Measurements from ENCODE around the gene GAGE1. TPM values are rescaled to one million over a fixed set of nuclear protein-coding genes. Genes with fewer than 3 reads are reported as not detected.
"Not testable (repeated sequence)": the region's sequence is repeated elsewhere in the genome, so short reads cannot be mapped to it uniquely, and the experiment has no call there.

Gene GAGE1, protein sequence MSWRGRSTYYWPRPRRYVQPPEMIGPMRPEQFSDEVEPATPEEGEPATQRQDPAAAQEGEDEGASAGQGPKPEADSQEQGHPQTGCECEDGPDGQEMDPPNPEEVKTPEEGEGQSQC
- not detected for total RNA-seq
- polyA plus RNA-seq, result not detected
- long read RNA-seq, donor 1, result 0 reads
- long read RNA-seq, donor 2, result 0 reads

GRCh38 chrX:49598720-49599119 is at the start of gene GAGE1:
Gene GAGE1, plus strand, starts transcription at chrX:49599020. Its CDS starts 1,155 bp downstream, at chrX:49600175.
- H3K36me3 ChIP-seq (ENCODE audit: control insufficient read depth in 1 of 2, insufficient read depth in 2 of 2, low read length in 1 of 2); H3K4me3 ChIP-seq (ENCODE audit: low read length in 2 of 2); H3K4me1 ChIP-seq (ENCODE audit: control insufficient read depth in 1 of 2, insufficient read depth in 2 of 2, low read length in 2 of 2); H3K27me3 ChIP-seq (ENCODE audit: control insufficient read depth in 1 of 2, insufficient read depth in 2 of 2, low read length in 1 of 2); intact Hi-C loops (cut with DNase I); H3K27ac ChIP-seq (ENCODE audit: low read depth in 1 of 2, low read length in 2 of 2); ATAC-seq (ENCODE audit: low FRiP score); DNase-seq; H3K9me3 ChIP-seq (ENCODE audit: control insufficient read depth, low read length): not testable (repeated sequence)
- no CpG with 5 or more reads among the region's 16 CpGs for WGBS, 2 donors

- H3K36me3 ChIP-seq (ENCODE audit: control insufficient read depth in 1 of 2, insufficient read depth in 2 of 2, low read length in 1 of 2), result not testable (repeated sequence)
Observed at GRCh38 chrX:49550989-49551388, 47.8 kb upstream of the GAGE1 start, which contains the start of gene GAGE12E. Gene GAGE12E, plus strand, starts transcription at chrX:49551289. Its CDS starts 1,155 bp downstream, at chrX:49552444.

DNA sequence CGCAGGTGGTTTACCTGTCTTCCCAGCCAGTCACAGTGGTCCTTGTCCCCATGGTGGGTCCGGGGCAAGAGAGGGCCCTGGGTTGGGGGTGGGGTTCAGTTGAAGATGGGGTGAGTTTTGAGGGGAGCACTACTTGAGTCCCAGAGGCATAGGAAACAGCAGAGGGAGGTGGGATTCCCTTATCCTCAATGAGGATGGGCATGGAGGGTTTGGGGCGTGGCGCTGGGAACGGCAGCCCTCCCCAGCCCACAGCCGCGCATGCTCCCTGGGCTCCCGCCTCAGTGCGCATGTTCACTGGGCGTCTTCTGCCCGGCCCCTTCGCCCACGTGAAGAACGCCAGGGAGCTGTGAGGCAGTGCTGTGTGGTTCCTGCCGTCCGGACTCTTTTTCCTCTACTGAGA is 38.3 kb upstream of the GAGE1 start, which contains the start of gene GAGE12F:
Gene GAGE12F (plus strand): TSS at position 301 of the 400 bp plus-strand sequence. CDS start 1,155 bp downstream, outside the sequence.
- H3K4me1 ChIP-seq (ENCODE audit: control insufficient read depth in 1 of 2, insufficient read depth in 2 of 2, low read length in 2 of 2); ATAC-seq (ENCODE audit: low FRiP score); H3K9me3 ChIP-seq (ENCODE audit: control insufficient read depth, low read length); H3K4me3 ChIP-seq (ENCODE audit: low read length in 2 of 2); H3K27me3 ChIP-seq (ENCODE audit: control insufficient read depth in 1 of 2, insufficient read depth in 2 of 2, low read length in 1 of 2); H3K36me3 ChIP-seq (ENCODE audit: control insufficient read depth in 1 of 2, insufficient read depth in 2 of 2, low read length in 1 of 2); DNase-seq; intact Hi-C loops (cut with DNase I); H3K27ac ChIP-seq (ENCODE audit: low read depth in 1 of 2, low read length in 2 of 2): not testable (repeated sequence)
- WGBS, 2 donors, result no CpG with 5 or more reads among the region's 16 CpGs

More at GRCh38 chrX:49550989-49551388, 47.8 kb upstream of the GAGE1 start, which contains the start of gene GAGE12E:
- ATAC-seq (ENCODE audit: low FRiP score); H3K4me3 ChIP-seq (ENCODE audit: low read length in 2 of 2); H3K4me1 ChIP-seq (ENCODE audit: control insufficient read depth in 1 of 2, insufficient read depth in 2 of 2, low read length in 2 of 2); H3K27ac ChIP-seq (ENCODE audit: low read depth in 1 of 2, low read length in 2 of 2); intact Hi-C loops (cut with DNase I); DNase-seq; H3K9me3 ChIP-seq (ENCODE audit: control insufficient read depth, low read length); H3K27me3 ChIP-seq (ENCODE audit: control insufficient read depth in 1 of 2, insufficient read depth in 2 of 2, low read length in 1 of 2): not testable (repeated sequence)
- no CpG with 5 or more reads among the region's 16 CpGs for WGBS, 2 donors

GRCh38 chrX:49568728-49569127 is 30.1 kb upstream of the GAGE1 start:
- H3K4me3 ChIP-seq (ENCODE audit: low read length in 2 of 2); H3K9me3 ChIP-seq (ENCODE audit: control insufficient read depth, low read length); intact Hi-C loops (cut with DNase I); H3K27ac ChIP-seq (ENCODE audit: low read depth in 1 of 2, low read length in 2 of 2); H3K36me3 ChIP-seq (ENCODE audit: control insufficient read depth in 1 of 2, insufficient read depth in 2 of 2, low read length in 1 of 2); H3K4me1 ChIP-seq (ENCODE audit: control insufficient read depth in 1 of 2, insufficient read depth in 2 of 2, low read length in 2 of 2); H3K27me3 ChIP-seq (ENCODE audit: control insufficient read depth in 1 of 2, insufficient read depth in 2 of 2, low read length in 1 of 2); ATAC-seq (ENCODE audit: low FRiP score): not testable (repeated sequence)
- DNase-seq, result peak in 1 of 2 donors; percentile 36
- WGBS, 2 donors, result no CpG with 5 or more reads among the region's 11 CpGs

DNA sequence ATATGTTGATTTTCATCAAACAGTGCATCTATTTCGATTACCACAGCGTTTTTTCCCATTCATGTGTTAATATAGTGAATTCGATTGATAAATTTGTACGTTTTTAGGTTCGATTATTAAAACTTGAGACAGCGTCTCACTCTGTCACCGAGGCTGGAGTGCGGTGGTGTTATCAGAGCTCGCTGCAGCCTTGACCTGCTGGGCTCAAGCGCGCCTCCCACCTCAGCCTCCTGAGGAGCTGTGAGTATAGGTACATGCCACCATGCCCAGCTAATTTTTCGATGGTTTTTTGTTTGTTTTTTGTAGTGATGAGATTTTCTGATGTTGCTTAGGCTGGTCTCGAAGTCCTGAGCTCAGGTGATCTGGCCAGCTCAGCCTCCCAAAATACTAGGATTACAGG is 29.7 kb upstream of the GAGE1 start:
- H3K9me3 ChIP-seq (ENCODE audit: control insufficient read depth, low read length); H3K4me1 ChIP-seq (ENCODE audit: control insufficient read depth in 1 of 2, insufficient read depth in 2 of 2, low read length in 2 of 2); H3K36me3 ChIP-seq (ENCODE audit: control insufficient read depth in 1 of 2, insufficient read depth in 2 of 2, low read length in 1 of 2); intact Hi-C loops (cut with DNase I); H3K4me3 ChIP-seq (ENCODE audit: low read length in 2 of 2); H3K27me3 ChIP-seq (ENCODE audit: control insufficient read depth in 1 of 2, insufficient read depth in 2 of 2, low read length in 1 of 2); H3K27ac ChIP-seq (ENCODE audit: low read depth in 1 of 2, low read length in 2 of 2); ATAC-seq (ENCODE audit: low FRiP score): not testable (repeated sequence)
- peak in 1 of 2 donors; percentile 67 for DNase-seq
- WGBS, 2 donors, result no CpG with 5 or more reads among the region's 13 CpGs

DNA sequence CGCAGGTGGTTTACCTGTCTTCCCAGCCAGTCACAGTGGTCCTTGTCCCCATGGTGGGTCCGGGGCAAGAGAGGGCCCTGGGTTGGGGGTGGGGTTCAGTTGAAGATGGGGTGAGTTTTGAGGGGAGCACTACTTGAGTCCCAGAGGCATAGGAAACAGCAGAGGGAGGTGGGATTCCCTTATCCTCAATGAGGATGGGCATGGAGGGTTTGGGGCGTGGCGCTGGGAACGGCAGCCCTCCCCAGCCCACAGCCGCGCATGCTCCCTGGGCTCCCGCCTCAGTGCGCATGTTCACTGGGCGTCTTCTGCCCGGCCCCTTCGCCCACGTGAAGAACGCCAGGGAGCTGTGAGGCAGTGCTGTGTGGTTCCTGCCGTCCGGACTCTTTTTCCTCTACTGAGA is 28.7 kb upstream of the GAGE1 start, which contains the start of gene GAGE12G:
Gene GAGE12G (plus strand): TSS at position 301 of the 400 bp plus-strand sequence. CDS start 1,155 bp downstream, outside the sequence.
- H3K27ac ChIP-seq (ENCODE audit: low read depth in 1 of 2, low read length in 2 of 2); H3K27me3 ChIP-seq (ENCODE audit: control insufficient read depth in 1 of 2, insufficient read depth in 2 of 2, low read length in 1 of 2); H3K9me3 ChIP-seq (ENCODE audit: control insufficient read depth, low read length); intact Hi-C loops (cut with DNase I); DNase-seq; ATAC-seq (ENCODE audit: low FRiP score); H3K4me3 ChIP-seq (ENCODE audit: low read length in 2 of 2); H3K4me1 ChIP-seq (ENCODE audit: control insufficient read depth in 1 of 2, insufficient read depth in 2 of 2, low read length in 2 of 2); H3K36me3 ChIP-seq (ENCODE audit: control insufficient read depth in 1 of 2, insufficient read depth in 2 of 2, low read length in 1 of 2): not testable (repeated sequence)
- WGBS, 2 donors, result no CpG with 5 or more reads among the region's 16 CpGs

- ATAC-seq (ENCODE audit: low FRiP score); H3K27ac ChIP-seq (ENCODE audit: low read depth in 1 of 2, low read length in 2 of 2); intact Hi-C loops (cut with DNase I); H3K4me3 ChIP-seq (ENCODE audit: low read length in 2 of 2); DNase-seq; H3K36me3 ChIP-seq (ENCODE audit: control insufficient read depth in 1 of 2, insufficient read depth in 2 of 2, low read length in 1 of 2); H3K4me1 ChIP-seq (ENCODE audit: control insufficient read depth in 1 of 2, insufficient read depth in 2 of 2, low read length in 2 of 2); H3K27me3 ChIP-seq (ENCODE audit: control insufficient read depth in 1 of 2, insufficient read depth in 2 of 2, low read length in 1 of 2); H3K9me3 ChIP-seq (ENCODE audit: control insufficient read depth, low read length): not testable (repeated sequence)
- WGBS, 2 donors, result no CpG with 5 or more reads among the region's 16 CpGs
Observed at GRCh38 chrX:49579649-49580048, 19.2 kb upstream of the GAGE1 start, which contains the start of gene GAGE12H. Gene GAGE12H, plus strand, starts transcription at chrX:49579949. Its CDS starts 1,155 bp downstream, at chrX:49581104.

- H3K27me3 ChIP-seq (ENCODE audit: control insufficient read depth in 1 of 2, insufficient read depth in 2 of 2, low read length in 1 of 2); H3K27ac ChIP-seq (ENCODE audit: low read depth in 1 of 2, low read length in 2 of 2); DNase-seq; intact Hi-C loops (cut with DNase I); H3K4me1 ChIP-seq (ENCODE audit: control insufficient read depth in 1 of 2, insufficient read depth in 2 of 2, low read length in 2 of 2); ATAC-seq (ENCODE audit: low FRiP score); H3K36me3 ChIP-seq (ENCODE audit: control insufficient read depth in 1 of 2, insufficient read depth in 2 of 2, low read length in 1 of 2); H3K9me3 ChIP-seq (ENCODE audit: control insufficient read depth, low read length); H3K4me3 ChIP-seq (ENCODE audit: low read length in 2 of 2): not testable (repeated sequence)
- no CpG with 5 or more reads among the region's 16 CpGs for WGBS, 2 donors
Observed at GRCh38 chrX:49589196-49589595, 9.6 kb upstream of the GAGE1 start, which contains the start of gene GAGE2A. Gene GAGE2A, plus strand, starts transcription at chrX:49589496. Its CDS starts 1,155 bp downstream, at chrX:49590651.
